Measurements from ENCODE around the gene GMDS.

GMDS gene

GRCh38 chr6:1596088-1596852, 649.1 kb downstream of the GMDS start:
- DNase-seq, result peak in 9 of 10 donors; percentile 47 to 95 (median 69)
- intact Hi-C loops (cut with DNase I), result loop anchor here (1.0 to 5.0 kb wide), 5 partner anchors 601 to 1151 kb away; no protein-coding TSS in a partner anchor

GRCh38 chr6:1595271-1596087, 649.9 kb downstream of the GMDS start:
- intact Hi-C loops (cut with DNase I), result loop anchor here (1.0 to 5.0 kb wide), 5 partner anchors 601 to 1152 kb away; no protein-coding TSS in a partner anchor
- DNase-seq, result peak in 1 of 10 donors; percentile 78

- DNase-seq, result peak in 1 of 10 donors; percentile 67
- intact Hi-C loops (cut with DNase I), result loop anchor here (5.0 kb wide), 2 partner anchors 853 to 1153 kb away; no protein-coding TSS in a partner anchor
Measured at GRCh38 chr6:1594445-1595200, 650.8 kb downstream of the GMDS start.

GRCh38 chr6:1593958-1594314, 651.5 kb downstream of the GMDS start:
- intact Hi-C loops (cut with DNase I), result no loop called here
- DNase-seq, result peak in 1 of 10 donors; percentile 64

- intact Hi-C loops (cut with DNase I), result no loop called here
- DNase-seq, result peak in 1 of 10 donors; percentile 28
Measured at GRCh38 chr6:1593286-1593957, 652.0 kb downstream of the GMDS start.

- intact Hi-C loops (cut with DNase I), result no loop called here
- DNase-seq, result peak in 1 of 10 donors; percentile 3
Measured at GRCh38 chr6:1592852-1593251, 652.6 kb downstream of the GMDS start.

- intact Hi-C loops (cut with DNase I), result no loop called here
- no peak for DNase-seq
Measured at GRCh38 chr6:1591926-1592325, 653.5 kb downstream of the GMDS start.

- no peak for DNase-seq
- intact Hi-C loops (cut with DNase I), result no loop called here
Measured at GRCh38 chr6:1591243-1591642, 654.2 kb downstream of the GMDS start.

- no peak for DNase-seq
- intact Hi-C loops (cut with DNase I), result no loop called here
Measured at GRCh38 chr6:1590580-1590979, 654.8 kb downstream of the GMDS start.

- DNase-seq, result no peak
- intact Hi-C loops (cut with DNase I), result no loop called here
Measured at GRCh38 chr6:1589208-1589607, 656.2 kb downstream of the GMDS start.

GRCh38 chr6:1587977-1588376, 657.4 kb downstream of the GMDS start:
- DNase-seq, result no peak
- intact Hi-C loops (cut with DNase I), result no loop called here

GRCh38 chr6:1587546-1587945, 657.9 kb downstream of the GMDS start:
- DNase-seq, result no peak
- intact Hi-C loops (cut with DNase I), result no loop called here

GRCh38 chr6:1586861-1587450, 658.4 kb downstream of the GMDS start:
- DNase-seq, result no peak

GRCh38 chr6:1586256-1586655, 659.1 kb downstream of the GMDS start:
- DNase-seq, result no peak
- intact Hi-C loops (cut with DNase I), result no loop called here

More at GRCh38 chr6:1586861-1587450, 658.4 kb downstream of the GMDS start:
- intact Hi-C loops (cut with DNase I), result no loop called here

- intact Hi-C loops (cut with DNase I), result no loop called here
- no peak for DNase-seq
Measured at GRCh38 chr6:1585669-1586049, 659.7 kb downstream of the GMDS start.

- intact Hi-C loops (cut with DNase I), result no loop called here
- DNase-seq, result no peak
Measured at GRCh38 chr6:1584996-1585668, 660.3 kb downstream of the GMDS start.

- no peak for DNase-seq
- intact Hi-C loops (cut with DNase I), result no loop called here
Measured at GRCh38 chr6:1584146-1584545, 661.3 kb downstream of the GMDS start.

- intact Hi-C loops (cut with DNase I), result no loop called here
- DNase-seq, result peak in 1 of 10 donors; percentile 37
Measured at GRCh38 chr6:1581120-1581991, 664.0 kb downstream of the GMDS start.

All from posterior cingulate gyrus (tissue), 11 donors.